Loucy (cell line): Measurements from ENCODE around the gene C15orf62.

ENCODE experiments used
- H2AFZ ChIP-seq: fragments of 200-600 bp; sonication (generic); 2 replicates; pipeline ENCODE4 v1.6.0; 2016; ENCODE audit warnings: antibody characterized with exemption, mild to moderate bottlenecking, low read length, moderate library complexity
- H3F3A ChIP-seq: fragments of 200-600 bp; 2 replicates; pipeline ENCODE4 v1.6.0; 2016; ENCODE audit warnings: antibody characterized with exemption, low read depth, mild to moderate bottlenecking
- H3K27me3 ChIP-seq: fragments of 200-600 bp; sonication (generic); 2 replicates; pipeline ENCODE4 v1.6.1; 2014; ENCODE audit warnings: low read length, mild to moderate bottlenecking; ENCODE audit not compliant: insufficient read depth, poor library complexity, severe bottlenecking
- H3K36me3 ChIP-seq: fragments of 200-600 bp; sonication (generic); 2 replicates; pipeline ENCODE4 v1.6.1; 2016; ENCODE audit warnings: low read length; ENCODE audit not compliant: insufficient read depth
- H3K4me1 ChIP-seq: fragments of 200-600 bp; sonication (generic); 2 replicates; pipeline ENCODE4 v1.5.1; 2014; ENCODE audit warnings: low read length, mild to moderate bottlenecking; ENCODE audit not compliant: insufficient read depth, poor library complexity, severe bottlenecking
- H3K4me2 ChIP-seq: fragments of 200-600 bp; sonication (generic); 2 replicates; pipeline ENCODE4 v1.6.0; 2014; ENCODE audit warnings: antibody characterized with exemption, low read length, low read depth, mild to moderate bottlenecking; ENCODE audit not compliant: poor library complexity, severe bottlenecking
- H3K4me3 ChIP-seq: fragments of 200-600 bp; sonication (generic); 2 replicates; pipeline ENCODE4 v1.5.1; 2014; ENCODE audit warnings: low read length, mild to moderate bottlenecking, mixed read lengths; ENCODE audit not compliant: poor library complexity, severe bottlenecking
- H3K79me2 ChIP-seq: fragments of 200-600 bp; sonication (generic); 2 replicates; pipeline ENCODE4 v1.6.1; 2014; ENCODE audit warnings: low read length; ENCODE audit not compliant: insufficient read depth
- H3K9ac ChIP-seq: fragments of 200-600 bp; sonication (generic); 2 replicates; pipeline ENCODE4 v1.6.0; 2014; ENCODE audit warnings: mild to moderate bottlenecking, low read depth, low read length, moderate library complexity; ENCODE audit not compliant: poor library complexity, severe bottlenecking
- H3K9me2 ChIP-seq: fragments of 200-600 bp; sonication (generic); replicated peaks from 2 replicates; pipeline ENCODE4 v1.6.1; 2016; ENCODE audit warnings: low read depth, low read length, mixed read lengths
- H3K9me3 ChIP-seq: fragments of 200-600 bp; sonication (generic); 2 replicates; pipeline ENCODE4 v1.6.1; 2014; ENCODE audit warnings: mild to moderate bottlenecking, antibody characterized with exemption, low read length, low read depth; ENCODE audit not compliant: insufficient read depth
- H4K20me1 ChIP-seq: fragments of 200-600 bp; sonication (generic); 2 replicates; pipeline ENCODE4 v1.6.0; 2014; ENCODE audit warnings: antibody characterized with exemption, low read length, mild to moderate bottlenecking; ENCODE audit not compliant: insufficient read depth, poor library complexity, severe bottlenecking
- CTCF ChIP-seq: fragments of 200-600 bp; sonication (generic); conservative IDR thresholded peaks from 2 replicates; pipeline ENCODE4 v1.5.1; 2014; ENCODE audit warnings: mild to moderate bottlenecking, antibody characterized with exemption, low read length
- EZH2phosphoT487 ChIP-seq: fragments of 200-600 bp; IDR thresholded peaks from 2 replicates; pipeline ENCODE4 v1.6.1; 2018; ENCODE audit warnings: antibody characterized with exemption, mild to moderate bottlenecking, moderate library complexity, borderline replicate concordance

C15orf62 gene

GRCh38 chr15:40754574-40754882, 15.3 kb upstream of the C15orf62 start:
- TF ChIP-seq CTCF = no peak
- TF ChIP-seq EZH2phosphoT487 = no peak
- Histone ChIP-seq H3K9ac (peak overlapping the region; percentile 96), H3K4me1 (peaks cover 36% of the 10 kb centered on the region), H3K36me3 (peaks cover 5% of the 10 kb centered on the region; the same call in 1 of the 2 replicates), H3K4me2 (peak overlapping the region; percentile 92), H3F3A (peaks cover 3% of the 10 kb centered on the region; the same call in 1 of the 2 replicates), H3K4me3 (peak overlapping the region; percentile 98), H3K9me3 (no peaks in the 10 kb centered on the region), H3K27me3 (no peaks in the 10 kb centered on the region), H2AFZ (peak overlapping the region; percentile 91), H3K9me2 (no peaks in the 10 kb centered on the region), H3K79me2 (peaks cover 36% of the 10 kb centered on the region), H4K20me1 (peaks cover 3% of the 10 kb centered on the region)

- Histone ChIP-seq H3K9me3 (no peaks in the 10 kb centered on the region), H3K4me1 (peaks cover 36% of the 10 kb centered on the region)
Measured at GRCh38 chr15:40754883-40755811, 14.6 kb upstream of the C15orf62 start, which contains the start of gene RMDN3. Gene RMDN3 (minus strand): TSS chr15:40755254. CDS start chr15:40754783, 471 bp downstream.

GRCh38 chr15:40755812-40756208, 14.0 kb upstream of the C15orf62 start:
- Histone ChIP-seq H2AFZ (peak overlapping the region; percentile 70), H3K9ac (peak overlapping the region; percentile 96), H3K4me1 (peaks cover 36% of the 10 kb centered on the region), H3K79me2 (peaks cover 36% of the 10 kb centered on the region), H3K9me2 (no peaks in the 10 kb centered on the region), H3K4me2 (peak overlapping the region; percentile 79), H3F3A (peaks cover 6% of the 10 kb centered on the region; the same call in 1 of the 2 replicates), H3K9me3 (no peaks in the 10 kb centered on the region), H4K20me1 (peaks cover 3% of the 10 kb centered on the region), H3K27me3 (no peaks in the 10 kb centered on the region), H3K36me3 (peaks cover 5% of the 10 kb centered on the region; the same call in 1 of the 2 replicates), H3K4me3 (peak overlapping the region; percentile 98)
- TF ChIP-seq EZH2phosphoT487 (no peak), CTCF (no peak)

More at GRCh38 chr15:40754883-40755811, 14.6 kb upstream of the C15orf62 start, which contains the start of gene RMDN3:
- Histone ChIP-seq H3K9me2 (no peaks in the 10 kb centered on the region), H3F3A (peaks cover 3% of the 10 kb centered on the region; the same call in 1 of the 2 replicates), H3K36me3 (peaks cover 5% of the 10 kb centered on the region; the same call in 1 of the 2 replicates), H3K4me2 (peak within 1 kb of the TSS; percentile 92), H3K27me3 (no peaks in the 10 kb centered on the region), H4K20me1 (peaks cover 3% of the 10 kb centered on the region), H3K4me3 (peak within 1 kb of the TSS; percentile 98), H2AFZ (peak within 1 kb of the TSS; percentile 91), H3K9ac (peak within 1 kb of the TSS; percentile 96), H3K79me2 (peaks cover 36% of the 10 kb centered on the region)
- TF ChIP-seq CTCF = no peak
- TF ChIP-seq EZH2phosphoT487 = no peak
